ENCODE data around the gene WWTR1. TPM values are rescaled to one million over a fixed set of nuclear protein-coding genes. Genes with fewer than 3 reads are reported as not detected.

Gene WWTR1
- total RNA-seq, 1 experiment from 2014 or later, result 25.5 TPM

DNA sequence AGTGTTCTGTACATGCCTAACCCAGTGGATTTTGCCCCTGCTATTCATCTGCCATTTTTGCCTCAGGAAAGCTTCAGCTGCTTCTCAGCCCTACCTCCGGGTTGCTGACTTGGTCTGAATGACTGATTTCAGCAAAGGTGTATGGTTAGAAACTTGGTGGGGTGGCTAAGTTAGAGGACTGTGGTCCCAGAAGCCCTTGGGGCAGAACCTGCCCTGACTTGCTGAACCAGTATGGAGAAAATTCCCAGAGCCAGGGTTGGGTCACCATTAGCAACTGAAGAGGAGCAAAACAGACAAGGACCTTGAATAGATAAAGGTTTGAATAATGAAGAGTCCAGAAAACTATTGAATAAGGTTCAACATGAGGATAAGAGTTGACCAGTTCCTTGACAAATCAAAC, 6.1 kb upstream of the WWTR1 start:
- Mint-ChIP-seq H3K27me3 (ENCODE audit: low read depth) (peaks cover 4% of the 10 kb centered on the region), H3K9me3 (no peaks in the 10 kb centered on the region), H3K27ac (no peak overlapping the region), H3K4me3 (no peak overlapping the region), H3K4me1 (peaks cover 48% of the 10 kb centered on the region), H3K36me3 (no peaks in the 10 kb centered on the region)
- DNase-seq (ENCODE audit: low spot score), result no peak
- TF ChIP-seq ETV6 (CRISPR knock-in tag; IDR thresholded peaks at IDR 0.05), result 0 out of 2 replicates have a peak, but pooled peaks have one; percentile 20
- no peak for TF ChIP-seq MXD4 (CRISPR knock-in tag; IDR thresholded peaks at IDR 0.05; ENCODE audit: borderline replicate concordance)
- POLR2A ChIA-PET, result interaction anchor here (0.7 kb wide), 1 partner anchor 10 kb away, joined by 4 read pairs; no protein-coding TSS in a partner anchor
- CTCF ChIA-PET, result no interaction called here
- ATAC-seq, result peak; percentile 16

DNA sequence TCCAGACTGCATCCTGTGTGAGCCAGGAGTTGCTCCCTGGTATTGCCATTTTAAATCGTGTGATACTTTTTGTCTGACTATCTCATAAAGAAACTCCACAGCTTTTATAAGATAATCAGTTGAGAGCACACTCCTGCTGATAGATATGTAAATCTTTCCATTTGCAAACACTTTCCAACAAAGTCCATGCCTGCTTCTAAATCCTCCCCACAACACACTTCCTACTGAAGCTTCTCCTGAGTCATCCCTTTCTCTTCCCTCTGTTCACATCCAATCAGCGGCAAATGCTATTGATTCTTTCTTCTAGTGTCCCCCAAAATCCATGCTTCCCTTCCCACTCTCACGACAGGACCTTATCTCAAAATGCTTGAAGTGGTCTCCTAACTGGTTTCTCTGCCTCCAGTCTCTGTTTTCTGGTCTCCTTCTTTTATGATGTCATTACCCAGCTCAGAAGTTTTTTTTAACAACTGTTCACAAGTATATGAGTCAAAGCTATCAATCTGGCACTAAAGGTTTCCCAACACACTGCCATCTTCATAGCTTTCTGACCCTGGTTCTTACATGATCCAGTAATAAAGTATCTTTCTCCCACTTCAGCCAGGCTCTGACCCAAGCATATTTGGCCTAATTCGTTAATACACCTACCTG, 4.5 kb upstream of the WWTR1 start:
- Mint-ChIP-seq H3K4me3 (no peak overlapping the region), H3K9me3 (no peaks in the 10 kb centered on the region), H3K36me3 (no peaks in the 10 kb centered on the region), H3K27ac (peak overlapping the region; percentile 47), H3K27me3 (ENCODE audit: low read depth) (no peaks in the 10 kb centered on the region), H3K4me1 (peaks cover 47% of the 10 kb centered on the region)
- CTCF ChIA-PET, result interaction anchor here (0.7 to 1.0 kb wide), 2 partner anchors 8 to 55 kb away, joined by 4 to 5 read pairs; no protein-coding TSS in a partner anchor
- no peak for DNase-seq (ENCODE audit: low spot score)
- TF ChIP-seq, protein P1, sequence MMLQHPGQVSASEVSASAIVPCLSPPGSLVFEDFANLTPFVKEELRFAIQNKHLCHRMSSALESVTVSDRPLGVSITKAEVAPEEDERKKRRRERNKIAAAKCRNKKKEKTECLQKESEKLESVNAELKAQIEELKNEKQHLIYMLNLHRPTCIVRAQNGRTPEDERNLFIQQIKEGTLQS (CRISPR knock-in tag; conservative IDR thresholded peaks at IDR 0.05), result no peak
- TF ChIP-seq NFE2L1 (CRISPR knock-in tag; IDR thresholded peaks at IDR 0.05), result peak; percentile 55; the same call in 1 of the 2 replicates
- ATAC-seq, result no peak
- POLR2A ChIA-PET, result interaction anchor here (1.0 kb wide), 1 partner anchor 9 kb away, joined by 6 read pairs; no protein-coding TSS in a partner anchor

DNA sequence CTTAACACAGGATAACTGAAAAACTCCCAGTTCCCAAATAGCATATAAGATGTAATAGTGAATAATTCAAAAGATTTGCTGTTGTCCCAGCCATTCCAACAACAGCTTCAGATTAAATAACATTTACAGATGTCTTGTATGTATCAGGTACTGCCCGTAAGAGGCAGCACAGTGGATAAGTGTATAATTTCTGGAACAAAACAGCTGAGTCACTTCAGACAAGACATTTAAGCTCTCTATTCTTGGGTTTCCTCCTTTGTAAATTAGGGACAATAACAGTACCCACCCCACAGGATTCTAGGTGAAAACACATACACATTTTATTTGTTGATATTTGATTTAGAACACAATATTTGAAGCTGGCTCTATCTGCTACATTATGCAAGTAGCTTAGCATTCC, 2.6 kb upstream of the WWTR1 start:
- no peak for DNase-seq (ENCODE audit: low spot score)
- H3K4me1 Mint-ChIP-seq, result peaks cover 60% of the 10 kb centered on the region
- no peaks in the 10 kb centered on the region; the same call in 1 of the 2 replicates for H3K27me3 Mint-ChIP-seq (ENCODE audit: low read depth)
- H3K4me3 Mint-ChIP-seq, result no peak overlapping the region
- H3K27ac Mint-ChIP-seq, result no peak overlapping the region
- CTCF ChIA-PET, result interaction anchor here (0.6 to 1.7 kb wide), 3 partner anchors 45 to 92 kb away, joined by 3 to 7 read pairs (median 4); no protein-coding TSS in a partner anchor
- no peak for ATAC-seq
- H3K9me3 Mint-ChIP-seq, result no peaks in the 10 kb centered on the region
- H3K36me3 Mint-ChIP-seq, result peaks cover 4% of the 10 kb centered on the region
- POLR2A ChIA-PET, result interaction anchor here (0.7 to 3.4 kb wide), 4 partner anchors 9 to 216 kb away, joined by 3 to 33 read pairs (median 4); no protein-coding TSS in a partner anchor
- TF ChIP-seq NR1H2 (CRISPR knock-in tag; IDR thresholded peaks at IDR 0.05) (no peak), MYBL2 (CRISPR knock-in tag; IDR thresholded peaks at IDR 0.05) (no peak), TEAD4 (CRISPR knock-in tag; IDR thresholded peaks at IDR 0.05) (no peak), TP53 (CRISPR knock-in tag; IDR thresholded peaks at IDR 0.05) (no peak), MXD4 (CRISPR knock-in tag; IDR thresholded peaks at IDR 0.05; ENCODE audit: borderline replicate concordance) (no peak), NFATC4 (CRISPR knock-in tag; IDR thresholded peaks at IDR 0.05) (no peak), SP1 (CRISPR knock-in tag; conservative IDR thresholded peaks at IDR 0.05) (no peak), ETV6 (CRISPR knock-in tag; IDR thresholded peaks at IDR 0.05) (no peak)
- TF ChIP-seq, protein P2, sequence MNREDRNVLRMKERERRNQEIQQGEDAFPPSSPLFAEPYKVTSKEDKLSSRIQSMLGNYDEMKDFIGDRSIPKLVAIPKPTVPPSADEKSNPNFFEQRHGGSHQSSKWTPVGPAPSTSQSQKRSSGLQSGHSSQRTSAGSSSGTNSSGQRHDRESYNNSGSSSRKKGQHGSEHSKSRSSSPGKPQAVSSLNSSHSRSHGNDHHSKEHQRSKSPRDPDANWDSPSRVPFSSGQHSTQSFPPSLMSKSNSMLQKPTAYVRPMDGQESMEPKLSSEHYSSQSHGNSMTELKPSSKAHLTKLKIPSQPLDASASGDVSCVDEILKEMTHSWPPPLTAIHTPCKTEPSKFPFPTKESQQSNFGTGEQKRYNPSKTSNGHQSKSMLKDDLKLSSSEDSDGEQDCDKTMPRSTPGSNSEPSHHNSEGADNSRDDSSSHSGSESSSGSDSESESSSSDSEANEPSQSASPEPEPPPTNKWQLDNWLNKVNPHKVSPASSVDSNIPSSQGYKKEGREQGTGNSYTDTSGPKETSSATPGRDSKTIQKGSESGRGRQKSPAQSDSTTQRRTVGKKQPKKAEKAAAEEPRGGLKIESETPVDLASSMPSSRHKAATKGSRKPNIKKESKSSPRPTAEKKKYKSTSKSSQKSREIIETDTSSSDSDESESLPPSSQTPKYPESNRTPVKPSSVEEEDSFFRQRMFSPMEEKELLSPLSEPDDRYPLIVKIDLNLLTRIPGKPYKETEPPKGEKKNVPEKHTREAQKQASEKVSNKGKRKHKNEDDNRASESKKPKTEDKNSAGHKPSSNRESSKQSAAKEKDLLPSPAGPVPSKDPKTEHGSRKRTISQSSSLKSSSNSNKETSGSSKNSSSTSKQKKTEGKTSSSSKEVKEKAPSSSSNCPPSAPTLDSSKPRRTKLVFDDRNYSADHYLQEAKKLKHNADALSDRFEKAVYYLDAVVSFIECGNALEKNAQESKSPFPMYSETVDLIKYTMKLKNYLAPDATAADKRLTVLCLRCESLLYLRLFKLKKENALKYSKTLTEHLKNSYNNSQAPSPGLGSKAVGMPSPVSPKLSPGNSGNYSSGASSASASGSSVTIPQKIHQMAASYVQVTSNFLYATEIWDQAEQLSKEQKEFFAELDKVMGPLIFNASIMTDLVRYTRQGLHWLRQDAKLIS (CRISPR knock-in tag; IDR thresholded peaks at IDR 0.05; ENCODE audit: borderline replicate concordance), result no peak
- TF ChIP-seq, protein P3, sequence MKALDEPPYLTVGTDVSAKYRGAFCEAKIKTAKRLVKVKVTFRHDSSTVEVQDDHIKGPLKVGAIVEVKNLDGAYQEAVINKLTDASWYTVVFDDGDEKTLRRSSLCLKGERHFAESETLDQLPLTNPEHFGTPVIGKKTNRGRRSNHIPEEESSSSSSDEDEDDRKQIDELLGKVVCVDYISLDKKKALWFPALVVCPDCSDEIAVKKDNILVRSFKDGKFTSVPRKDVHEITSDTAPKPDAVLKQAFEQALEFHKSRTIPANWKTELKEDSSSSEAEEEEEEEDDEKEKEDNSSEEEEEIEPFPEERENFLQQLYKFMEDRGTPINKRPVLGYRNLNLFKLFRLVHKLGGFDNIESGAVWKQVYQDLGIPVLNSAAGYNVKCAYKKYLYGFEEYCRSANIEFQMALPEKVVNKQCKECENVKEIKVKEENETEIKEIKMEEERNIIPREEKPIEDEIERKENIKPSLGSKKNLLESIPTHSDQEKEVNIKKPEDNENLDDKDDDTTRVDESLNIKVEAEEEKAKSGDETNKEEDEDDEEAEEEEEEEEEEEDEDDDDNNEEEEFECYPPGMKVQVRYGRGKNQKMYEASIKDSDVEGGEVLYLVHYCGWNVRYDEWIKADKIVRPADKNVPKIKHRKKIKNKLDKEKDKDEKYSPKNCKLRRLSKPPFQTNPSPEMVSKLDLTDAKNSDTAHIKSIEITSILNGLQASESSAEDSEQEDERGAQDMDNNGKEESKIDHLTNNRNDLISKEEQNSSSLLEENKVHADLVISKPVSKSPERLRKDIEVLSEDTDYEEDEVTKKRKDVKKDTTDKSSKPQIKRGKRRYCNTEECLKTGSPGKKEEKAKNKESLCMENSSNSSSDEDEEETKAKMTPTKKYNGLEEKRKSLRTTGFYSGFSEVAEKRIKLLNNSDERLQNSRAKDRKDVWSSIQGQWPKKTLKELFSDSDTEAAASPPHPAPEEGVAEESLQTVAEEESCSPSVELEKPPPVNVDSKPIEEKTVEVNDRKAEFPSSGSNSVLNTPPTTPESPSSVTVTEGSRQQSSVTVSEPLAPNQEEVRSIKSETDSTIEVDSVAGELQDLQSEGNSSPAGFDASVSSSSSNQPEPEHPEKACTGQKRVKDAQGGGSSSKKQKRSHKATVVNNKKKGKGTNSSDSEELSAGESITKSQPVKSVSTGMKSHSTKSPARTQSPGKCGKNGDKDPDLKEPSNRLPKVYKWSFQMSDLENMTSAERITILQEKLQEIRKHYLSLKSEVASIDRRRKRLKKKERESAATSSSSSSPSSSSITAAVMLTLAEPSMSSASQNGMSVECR (CRISPR knock-in tag; IDR thresholded peaks at IDR 0.05; ENCODE audit: borderline replicate concordance), result no peak
- TF ChIP-seq, protein P4, sequence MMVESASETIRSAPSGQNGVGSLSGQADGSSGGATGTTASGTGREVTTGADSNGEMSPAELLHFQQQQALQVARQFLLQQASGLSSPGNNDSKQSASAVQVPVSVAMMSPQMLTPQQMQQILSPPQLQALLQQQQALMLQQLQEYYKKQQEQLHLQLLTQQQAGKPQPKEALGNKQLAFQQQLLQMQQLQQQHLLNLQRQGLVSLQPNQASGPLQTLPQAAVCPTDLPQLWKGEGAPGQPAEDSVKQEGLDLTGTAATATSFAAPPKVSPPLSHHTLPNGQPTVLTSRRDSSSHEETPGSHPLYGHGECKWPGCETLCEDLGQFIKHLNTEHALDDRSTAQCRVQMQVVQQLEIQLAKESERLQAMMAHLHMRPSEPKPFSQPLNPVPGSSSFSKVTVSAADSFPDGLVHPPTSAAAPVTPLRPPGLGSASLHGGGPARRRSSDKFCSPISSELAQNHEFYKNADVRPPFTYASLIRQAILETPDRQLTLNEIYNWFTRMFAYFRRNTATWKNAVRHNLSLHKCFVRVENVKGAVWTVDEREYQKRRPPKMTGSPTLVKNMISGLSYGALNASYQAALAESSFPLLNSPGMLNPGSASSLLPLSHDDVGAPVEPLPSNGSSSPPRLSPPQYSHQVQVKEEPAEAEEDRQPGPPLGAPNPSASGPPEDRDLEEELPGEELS (CRISPR knock-in tag; IDR thresholded peaks at IDR 0.05), result no peak
- TF ChIP-seq, protein P5, sequence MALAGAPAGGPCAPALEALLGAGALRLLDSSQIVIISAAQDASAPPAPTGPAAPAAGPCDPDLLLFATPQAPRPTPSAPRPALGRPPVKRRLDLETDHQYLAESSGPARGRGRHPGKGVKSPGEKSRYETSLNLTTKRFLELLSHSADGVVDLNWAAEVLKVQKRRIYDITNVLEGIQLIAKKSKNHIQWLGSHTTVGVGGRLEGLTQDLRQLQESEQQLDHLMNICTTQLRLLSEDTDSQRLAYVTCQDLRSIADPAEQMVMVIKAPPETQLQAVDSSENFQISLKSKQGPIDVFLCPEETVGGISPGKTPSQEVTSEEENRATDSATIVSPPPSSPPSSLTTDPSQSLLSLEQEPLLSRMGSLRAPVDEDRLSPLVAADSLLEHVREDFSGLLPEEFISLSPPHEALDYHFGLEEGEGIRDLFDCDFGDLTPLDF (CRISPR knock-in tag; IDR thresholded peaks at IDR 0.05), result no peak
- TF ChIP-seq, protein P6, sequence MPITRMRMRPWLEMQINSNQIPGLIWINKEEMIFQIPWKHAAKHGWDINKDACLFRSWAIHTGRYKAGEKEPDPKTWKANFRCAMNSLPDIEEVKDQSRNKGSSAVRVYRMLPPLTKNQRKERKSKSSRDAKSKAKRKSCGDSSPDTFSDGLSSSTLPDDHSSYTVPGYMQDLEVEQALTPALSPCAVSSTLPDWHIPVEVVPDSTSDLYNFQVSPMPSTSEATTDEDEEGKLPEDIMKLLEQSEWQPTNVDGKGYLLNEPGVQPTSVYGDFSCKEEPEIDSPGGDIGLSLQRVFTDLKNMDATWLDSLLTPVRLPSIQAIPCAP (CRISPR knock-in tag; IDR thresholded peaks at IDR 0.05), result no peak
- TF ChIP-seq, protein P7, sequence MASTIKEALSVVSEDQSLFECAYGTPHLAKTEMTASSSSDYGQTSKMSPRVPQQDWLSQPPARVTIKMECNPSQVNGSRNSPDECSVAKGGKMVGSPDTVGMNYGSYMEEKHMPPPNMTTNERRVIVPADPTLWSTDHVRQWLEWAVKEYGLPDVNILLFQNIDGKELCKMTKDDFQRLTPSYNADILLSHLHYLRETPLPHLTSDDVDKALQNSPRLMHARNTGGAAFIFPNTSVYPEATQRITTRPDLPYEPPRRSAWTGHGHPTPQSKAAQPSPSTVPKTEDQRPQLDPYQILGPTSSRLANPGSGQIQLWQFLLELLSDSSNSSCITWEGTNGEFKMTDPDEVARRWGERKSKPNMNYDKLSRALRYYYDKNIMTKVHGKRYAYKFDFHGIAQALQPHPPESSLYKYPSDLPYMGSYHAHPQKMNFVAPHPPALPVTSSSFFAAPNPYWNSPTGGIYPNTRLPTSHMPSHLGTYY (CRISPR knock-in tag; IDR thresholded peaks at IDR 0.05), result no peak

Measured in WTC11 (cell line).